ENCODE results near the gene ZNF177. TPM values are rescaled to one million over a fixed set of nuclear protein-coding genes. Genes with fewer than 3 reads are reported as not detected.

Gene ZNF177
- total RNA-seq, 1 experiment from 2014 or later = 1.4 TPM

DNA sequence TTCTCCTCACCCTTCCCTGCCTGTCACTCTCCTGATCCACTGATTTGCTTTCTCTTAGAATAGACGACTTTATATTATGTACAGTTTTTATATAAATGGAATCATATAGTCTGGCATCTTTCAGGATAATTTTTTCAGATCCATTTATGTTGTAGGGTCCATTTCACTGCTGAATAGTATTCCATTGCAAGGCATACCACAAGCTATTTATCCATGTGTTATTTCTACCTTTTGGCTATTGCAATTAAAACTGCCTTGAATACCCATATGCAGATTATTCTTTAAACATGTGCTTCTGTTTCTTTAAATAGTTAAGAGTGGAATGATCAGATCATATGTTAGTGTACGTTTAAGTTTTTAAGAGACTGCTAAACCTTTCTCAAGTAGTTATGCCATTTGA, 17.8 kb upstream of the ZNF177 start:
- no peak for DNase-seq
- H3K79me2 ChIP-seq (ENCODE audit: low read length) = no peaks in the 10 kb centered on the region
- H3K4me3 ChIP-seq (ENCODE audit: low read length) = no peak overlapping the region
- H3K9me3 ChIP-seq (ENCODE audit: low read length) = peaks cover 81% of the 10 kb centered on the region
- ATAC-seq = no peak
- BruUV-seq (replicated peaks) = no TSS peak
- H3K9ac ChIP-seq (ENCODE audit: low read length) = no peak overlapping the region
- no peaks in the 10 kb centered on the region for H3K4me1 ChIP-seq (ENCODE audit: insufficient read depth, low read length)
- H4K20me1 ChIP-seq (ENCODE audit: low read length) = no peaks in the 10 kb centered on the region
- POLR2A ChIA-PET (ENCODE audit: unreplicated experiment) = no interaction called here
- no peaks in the 10 kb centered on the region for H3F3A ChIP-seq (ENCODE audit: low read length, unreplicated experiment)
- TF ChIP-seq EZH2phosphoT487 (IDR thresholded peaks at IDR 0.05; ENCODE audit: borderline replicate concordance, low read length) = no peak
- no peak for TF ChIP-seq EZH2 (IDR thresholded peaks at IDR 0.05; ENCODE audit: low read length, unreplicated experiment)
- no peak for TF ChIP-seq CTCF (conservative IDR thresholded peaks at IDR 0.05; ENCODE audit: low read depth, low read length)
- H3K4me2 ChIP-seq (ENCODE audit: low read length) = no peak overlapping the region
- H3K27me3 ChIP-seq (ENCODE audit: low read length) = no peaks in the 10 kb centered on the region
- H3K36me3 ChIP-seq (ENCODE audit: low read depth, low read length) = peaks cover 79% of the 10 kb centered on the region
- CTCF ChIA-PET = no interaction called here
- no peak overlapping the region for H2AFZ ChIP-seq (ENCODE audit: low read length)
- intact Hi-C loops (cut with micrococcal nuclease) = no loop called here
- no peak overlapping the region for H3K27ac ChIP-seq (ENCODE audit: low read length)
- no peaks in the 10 kb centered on the region for H3K9me2 ChIP-seq (replicated peaks; ENCODE audit: low read length)

DNA sequence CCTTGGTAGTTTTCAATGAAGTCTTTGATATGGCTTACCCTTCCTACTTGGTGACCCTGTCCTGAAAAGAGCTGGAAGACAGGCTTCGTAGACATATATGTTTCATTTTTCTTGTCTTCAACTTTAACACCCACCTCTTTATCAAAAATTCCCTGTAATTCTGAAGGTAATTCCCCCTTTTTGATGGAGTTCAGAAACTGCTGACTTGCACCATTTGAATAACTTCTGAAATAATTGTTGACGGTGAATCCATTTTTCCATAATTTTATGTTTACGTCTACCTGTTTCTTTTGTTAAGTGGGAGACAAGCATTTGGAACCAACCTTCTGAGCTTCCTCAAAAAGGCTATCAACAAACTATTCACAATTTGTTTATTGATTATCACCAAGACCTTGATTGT, 14.6 kb upstream of the ZNF177 start:
- ChIA-PET CTCF (no interaction called here), POLR2A (ENCODE audit: unreplicated experiment) (no interaction called here)
- no peaks in the 10 kb centered on the region for H4K20me1 ChIP-seq (ENCODE audit: low read length)
- TF ChIP-seq EZH2 (IDR thresholded peaks at IDR 0.05; ENCODE audit: low read length, unreplicated experiment) = no peak
- TF ChIP-seq EZH2phosphoT487 (IDR thresholded peaks at IDR 0.05; ENCODE audit: borderline replicate concordance, low read length) = no peak
- no peak for TF ChIP-seq CTCF (conservative IDR thresholded peaks at IDR 0.05; ENCODE audit: low read depth, low read length)
- H3K4me2 ChIP-seq (ENCODE audit: low read length) = no peak overlapping the region
- H3K9me2 ChIP-seq (replicated peaks; ENCODE audit: low read length) = no peaks in the 10 kb centered on the region
- no peak overlapping the region for H3K9ac ChIP-seq (ENCODE audit: low read length)
- no peak overlapping the region for H3K4me3 ChIP-seq (ENCODE audit: low read length)
- no peaks in the 10 kb centered on the region for H3K79me2 ChIP-seq (ENCODE audit: low read length)
- H3K36me3 ChIP-seq (ENCODE audit: low read depth, low read length) = peaks cover 63% of the 10 kb centered on the region
- no peaks in the 10 kb centered on the region for H3F3A ChIP-seq (ENCODE audit: low read length, unreplicated experiment)
- ATAC-seq (no peak), DNase-seq (no peak)
- H3K27ac ChIP-seq (ENCODE audit: low read length) = no peak overlapping the region
- no peak overlapping the region for H2AFZ ChIP-seq (ENCODE audit: low read length)
- H3K4me1 ChIP-seq (ENCODE audit: insufficient read depth, low read length) = no peaks in the 10 kb centered on the region
- no peaks in the 10 kb centered on the region for H3K27me3 ChIP-seq (ENCODE audit: low read length)
- no TSS peak for BruUV-seq (replicated peaks)
- H3K9me3 ChIP-seq (ENCODE audit: low read length) = peaks cover 70% of the 10 kb centered on the region
- intact Hi-C loops (cut with micrococcal nuclease) = no loop called here

GRCh38 chr19:9348671-9349070, 14.1 kb upstream of the ZNF177 start:
- CTCF ChIA-PET = no interaction called here
- Histone ChIP-seq H3K9me3 (ENCODE audit: low read length) (peaks cover 66% of the 10 kb centered on the region), H3K4me1 (ENCODE audit: insufficient read depth, low read length) (no peaks in the 10 kb centered on the region)

More at GRCh38 chr19:9348671-9349070, 14.1 kb upstream of the ZNF177 start:
- POLR2A ChIA-PET (ENCODE audit: unreplicated experiment) = no interaction called here
- Histone ChIP-seq H2AFZ (ENCODE audit: low read length) (no peak overlapping the region), H3F3A (ENCODE audit: low read length, unreplicated experiment) (no peaks in the 10 kb centered on the region), H3K79me2 (ENCODE audit: low read length) (no peaks in the 10 kb centered on the region), H3K4me2 (ENCODE audit: low read length) (no peak overlapping the region), H3K9ac (ENCODE audit: low read length) (no peak overlapping the region), H3K9me2 (replicated peaks; ENCODE audit: low read length) (no peaks in the 10 kb centered on the region), H3K4me3 (ENCODE audit: low read length) (no peak overlapping the region), H3K36me3 (ENCODE audit: low read depth, low read length) (peaks cover 59% of the 10 kb centered on the region), H3K27me3 (ENCODE audit: low read length) (no peaks in the 10 kb centered on the region), H4K20me1 (ENCODE audit: low read length) (no peaks in the 10 kb centered on the region), H3K27ac (ENCODE audit: low read length) (no peak overlapping the region)
- no peak for ATAC-seq
- DNase-seq = no peak
- TF ChIP-seq CTCF (conservative IDR thresholded peaks at IDR 0.05; ENCODE audit: low read depth, low read length) (no peak), EZH2 (IDR thresholded peaks at IDR 0.05; ENCODE audit: low read length, unreplicated experiment) (no peak), EZH2phosphoT487 (IDR thresholded peaks at IDR 0.05; ENCODE audit: borderline replicate concordance, low read length) (no peak)
- BruUV-seq (replicated peaks) = no TSS peak
- intact Hi-C loops (cut with micrococcal nuclease) = no loop called here
